Natural killer cell (primary cell): ENCODE results near the gene SMARCC1. TPM values are rescaled to one million over a fixed set of nuclear protein-coding genes. Genes with fewer than 3 reads are reported as not detected.

Experiments used
- ATAC-seq, 3 donors: fragments of 150-1000 bp in 2 of 3; fragments of 200-7000 bp in 1 of 3; cut with Tn5 transposase; 1 replicate in 1 of 3; 2 replicates in 2 of 3; pipeline ENCODE4 v1.10.0; 2021; ENCODE audit warnings: mild to moderate bottlenecking in 2 of 3, moderate library complexity in 2 of 3
- DNase-seq, 2 donors: peaks; one replicate each; pipeline versions ENCODE4 v3.0.0 to v3.0.0-alpha.2; 2013 to 2021; ENCODE audit warnings: mixed read lengths in 1 of 2
- H3K27ac ChIP-seq: one replicate; pipeline ENCODE4 v1.5.1; 2013; ENCODE audit warnings: mild to moderate bottlenecking, low read length
- H3K27me3 ChIP-seq: one replicate; pipeline ENCODE4 v1.6.1; 2013; ENCODE audit warnings: low read length; ENCODE audit not compliant: control insufficient read depth, insufficient read depth
- H3K36me3 ChIP-seq: one replicate; pipeline ENCODE4 v1.6.1; 2013; ENCODE audit warnings: low read length; ENCODE audit not compliant: control insufficient read depth, insufficient read depth
- H3K4me1 ChIP-seq: one replicate; pipeline ENCODE4 v1.6.1; 2013; ENCODE audit warnings: low read length; ENCODE audit not compliant: control insufficient read depth, insufficient read depth
- H3K4me3 ChIP-seq: one replicate; pipeline ENCODE4 v1.5.1; 2013; ENCODE audit warnings: low read length
- H3K9me3 ChIP-seq: one replicate; pipeline ENCODE4 v1.6.1; 2013; ENCODE audit warnings: low read length; ENCODE audit not compliant: control insufficient read depth, insufficient read depth
- H3K27ac Mint-ChIP-seq, 2 donors: one replicate each; pipeline ENCODE4 v1.8.0; 2022; ENCODE audit warnings: mild to moderate bottlenecking in 2 of 2, mixed read lengths in 2 of 2, moderate library complexity in 1 of 2
- H3K27me3 Mint-ChIP-seq, 2 donors: one replicate each; pipeline ENCODE4 v1.8.0; 2022; ENCODE audit warnings: low read depth in 2 of 2, mixed read lengths in 2 of 2
- H3K36me3 Mint-ChIP-seq: one replicate; pipeline ENCODE4 v1.8.0; 2022; ENCODE audit warnings: mixed read lengths
- H3K4me1 Mint-ChIP-seq, 2 donors: one replicate each; pipeline ENCODE4 v1.8.0; 2022; ENCODE audit warnings: mixed read lengths in 2 of 2
- H3K4me3 Mint-ChIP-seq: one replicate; pipeline ENCODE4 v1.8.0; 2022; ENCODE audit warnings: mild to moderate bottlenecking, moderate library complexity, mixed read lengths
- H3K9me3 Mint-ChIP-seq, 2 donors: one replicate each; pipeline ENCODE4 v1.8.0; 2022; ENCODE audit warnings: mixed read lengths in 2 of 2
- WGBS: methylation state at CpG from one replicate; pipeline ENCODE4 v1.1.7; 2013; ENCODE audit warnings: missing lambda C conversion rate; ENCODE audit not compliant: insufficient coverage; 5-methylcytosine and 5-hydroxymethylcytosine counted together
- intact Hi-C: fragments of 100-400 bp; cut with micrococcal nuclease; formaldehyde crosslinking; loops from one replicate; pipeline ENCODE4 v1.14.2; 2022
- total RNA-seq, 4 donors: library from RNA; stranded (reverse); fragments of 120-200 nt in 1 of 4; gene quantifications; one replicate each; pipeline versions ENCODE4 v1.2.3 to v1.2.4, GENCODE V29; 2013 to 2022
- TF ChIP-seq, protein P1 (sequence below): fragments of 200-600 bp; IDR thresholded peaks from one replicate; pipeline ENCODE4 v1.8.0; 2022; ENCODE audit warnings: antibody characterized with exemption

The SMARCC1 gene
- total RNA-seq, 3 donors from 2014 or later (not counting 1 experiment from before 2014, with no cell fraction given), result 96.1 to 108 (median 102) TPM

DNA sequence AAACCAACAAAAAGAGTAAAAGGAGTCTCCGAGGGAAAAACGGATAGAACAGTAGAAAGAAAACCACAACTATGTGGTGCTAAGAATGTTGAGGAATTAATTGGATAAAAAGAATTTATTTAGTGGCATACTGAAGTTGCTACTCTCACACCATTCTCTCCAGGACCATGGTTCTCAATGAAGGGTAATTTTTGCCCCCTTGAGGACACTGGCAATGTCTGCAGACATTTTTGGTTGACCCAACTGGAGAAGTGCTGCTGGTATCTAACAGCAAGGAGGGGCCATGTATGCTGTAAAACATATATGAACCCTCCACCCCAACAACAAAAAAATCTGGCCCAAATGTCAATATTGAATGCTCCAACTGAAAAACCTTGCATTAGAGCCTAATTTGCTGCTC, 117.2 kb downstream of the SMARCC1 start:
- ATAC-seq (no peak), DNase-seq (no peak)
- H3K9me3 ChIP-seq, result no peaks in the 10 kb centered on the region
- H3K27me3 ChIP-seq, result no peaks in the 10 kb centered on the region
- H3K4me1 ChIP-seq, result no peaks in the 10 kb centered on the region
- intact Hi-C loops, result no loop called here
- peaks cover 0 to 4% of the 10 kb centered on the region in 2 donors for H3K4me1 Mint-ChIP-seq
- no peak overlapping the region for H3K4me3 ChIP-seq
- H3K27me3 Mint-ChIP-seq, result no peaks in the 10 kb centered on the region
- H3K36me3 Mint-ChIP-seq, result peaks cover 4% of the 10 kb centered on the region
- H3K9me3 Mint-ChIP-seq, result no peaks in the 10 kb centered on the region
- H3K27ac ChIP-seq, result no peak overlapping the region
- H3K27ac Mint-ChIP-seq, result no peak overlapping the region
- peaks cover 33% of the 10 kb centered on the region for H3K36me3 ChIP-seq
- TF ChIP-seq, protein P1, sequence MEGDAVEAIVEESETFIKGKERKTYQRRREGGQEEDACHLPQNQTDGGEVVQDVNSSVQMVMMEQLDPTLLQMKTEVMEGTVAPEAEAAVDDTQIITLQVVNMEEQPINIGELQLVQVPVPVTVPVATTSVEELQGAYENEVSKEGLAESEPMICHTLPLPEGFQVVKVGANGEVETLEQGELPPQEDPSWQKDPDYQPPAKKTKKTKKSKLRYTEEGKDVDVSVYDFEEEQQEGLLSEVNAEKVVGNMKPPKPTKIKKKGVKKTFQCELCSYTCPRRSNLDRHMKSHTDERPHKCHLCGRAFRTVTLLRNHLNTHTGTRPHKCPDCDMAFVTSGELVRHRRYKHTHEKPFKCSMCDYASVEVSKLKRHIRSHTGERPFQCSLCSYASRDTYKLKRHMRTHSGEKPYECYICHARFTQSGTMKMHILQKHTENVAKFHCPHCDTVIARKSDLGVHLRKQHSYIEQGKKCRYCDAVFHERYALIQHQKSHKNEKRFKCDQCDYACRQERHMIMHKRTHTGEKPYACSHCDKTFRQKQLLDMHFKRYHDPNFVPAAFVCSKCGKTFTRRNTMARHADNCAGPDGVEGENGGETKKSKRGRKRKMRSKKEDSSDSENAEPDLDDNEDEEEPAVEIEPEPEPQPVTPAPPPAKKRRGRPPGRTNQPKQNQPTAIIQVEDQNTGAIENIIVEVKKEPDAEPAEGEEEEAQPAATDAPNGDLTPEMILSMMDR, result no peak
- no peak overlapping the region for H3K4me3 Mint-ChIP-seq
- no CpG with 5 or more reads among the region's 2 CpGs for WGBS

DNA sequence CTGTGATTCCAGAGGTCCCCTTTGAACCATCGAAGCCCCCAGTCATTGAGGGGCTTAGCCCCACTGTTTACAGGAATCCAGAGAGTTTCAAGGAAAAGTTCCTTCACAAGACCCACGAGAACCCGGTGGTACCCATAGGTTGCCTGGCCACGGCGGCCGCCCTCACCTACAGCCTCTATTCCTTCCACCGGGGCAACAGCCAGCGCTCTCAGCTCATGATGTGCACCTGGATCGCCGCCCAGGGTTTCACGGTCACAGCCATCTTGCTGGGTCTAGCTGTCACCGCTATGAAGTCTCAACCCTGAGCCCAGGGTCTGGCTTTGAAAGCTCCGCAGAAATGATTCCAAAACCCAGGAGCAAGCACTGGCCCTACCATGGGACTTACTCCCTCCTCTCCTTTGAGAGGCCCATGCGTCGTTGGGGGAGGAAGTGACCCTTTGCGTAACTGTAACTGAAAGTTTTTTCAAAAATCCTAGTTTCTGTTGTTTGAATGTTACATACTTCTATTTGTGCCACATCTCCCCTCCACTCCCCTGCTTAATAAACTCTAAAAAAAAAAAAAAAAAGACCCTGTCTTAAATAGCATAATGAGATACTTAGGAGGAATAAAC, 118.0 kb downstream of the SMARCC1 start:
- Mint-ChIP-seq H3K27me3 (no peaks in the 10 kb centered on the region), H3K9me3 (no peaks in the 10 kb centered on the region), H3K4me1 (peaks cover 0 to 4% of the 10 kb centered on the region in 2 donors), H3K27ac (no peak overlapping the region), H3K36me3 (no peaks in the 10 kb centered on the region), H3K4me3 (no peak overlapping the region)
- Histone ChIP-seq H3K27ac (no peak overlapping the region), H3K4me1 (no peaks in the 10 kb centered on the region), H3K36me3 (peaks cover 28% of the 10 kb centered on the region), H3K4me3 (no peak overlapping the region), H3K9me3 (no peaks in the 10 kb centered on the region), H3K27me3 (no peaks in the 10 kb centered on the region)
- TF ChIP-seq, protein P1, result no peak
- DNase-seq (no peak), ATAC-seq (no peak)
- intact Hi-C loops, result no loop called here
- WGBS, result 99% methylated on average over 13 of the region's 16 CpGs

- no peak overlapping the region for H3K4me3 Mint-ChIP-seq
- H3K27me3 Mint-ChIP-seq, result no peaks in the 10 kb centered on the region
- DNase-seq (no peak), ATAC-seq (no peak)
- H3K27ac ChIP-seq, result no peak overlapping the region
- TF ChIP-seq, protein P1, result no peak
- H3K27ac Mint-ChIP-seq, result peak overlapping the region in 1 of 2 donors; percentile 17
- H3K4me1 ChIP-seq, result no peaks in the 10 kb centered on the region
- peaks cover 40% of the 10 kb centered on the region for H3K36me3 ChIP-seq
- no peak overlapping the region for H3K4me3 ChIP-seq
- no peaks in the 10 kb centered on the region for H3K9me3 ChIP-seq
- intact Hi-C loops, result no loop called here
- H3K4me1 Mint-ChIP-seq, result peaks cover 0 to 4% of the 10 kb centered on the region in 2 donors
- no peaks in the 10 kb centered on the region for H3K9me3 Mint-ChIP-seq
- 97% methylated on average over 5 of the region's 5 CpGs for WGBS
- H3K36me3 Mint-ChIP-seq, result peaks cover 19% of the 10 kb centered on the region
- no peaks in the 10 kb centered on the region for H3K27me3 ChIP-seq
These were observed 120.5 kb downstream of the SMARCC1 start for GRCh38 chr3:47661121-47661752.
